K562 (cell line): ENCODE results near the gene KLHL24. TPM values are rescaled to one million over a fixed set of nuclear protein-coding genes. Genes with fewer than 3 reads are reported as not detected.

ENCODE experiments used
- CBX8 ChIP-seq: fragments of 200-600 bp; sonication (generic); IDR thresholded peaks from 2 replicates; pipeline ENCODE4 v1.6.1; 2012; ENCODE audit warnings: borderline replicate concordance, mixed run types, low read depth, mild to moderate bottlenecking, moderate library complexity, mixed read lengths, low read length, control low read depth, inconsistent platforms; ENCODE audit not compliant: poor library complexity, severe bottlenecking; ENCODE audit errors: extremely low read depth
- DACH1 ChIP-seq: fragments of 450-650 bp; IDR thresholded peaks from 2 replicates; pipeline ENCODE4 v1.6.1; 2018; ENCODE audit not compliant: partially characterized antibody
- FOXK2 ChIP-seq, 2 experiments: fragments of 450-650 bp; IDR thresholded peaks in 1 of 2; conservative IDR thresholded peaks in 1 of 2; 2 replicates each; pipeline ENCODE4 v1.6.1; 2016; ENCODE audit warnings: low read depth in 2 of 2, mild to moderate bottlenecking in 1 of 2
- PML ChIP-seq: IDR thresholded peaks from 2 replicates; pipeline ENCODE4 v1.6.1; 2012; ENCODE audit warnings: low read length, inconsistent platforms
- PRPF4 ChIP-seq: fragments of 200-400 bp; formaldehyde crosslinking; IDR thresholded peaks from one replicate; pipeline ENCODE4 v1.6.1; 2017; ENCODE audit warnings: low read length, low read depth, mild to moderate bottlenecking; ENCODE audit not compliant: insufficient read depth, poor library complexity, severe bottlenecking
- RBFOX2 ChIP-seq: fragments of 200-400 bp; formaldehyde crosslinking; IDR thresholded peaks from 2 replicates; pipeline ENCODE4 v1.6.1; 2017; ENCODE audit warnings: low read depth, mild to moderate bottlenecking, low read length, moderate library complexity
- ZBTB7A ChIP-seq: IDR thresholded peaks from 2 replicates; pipeline ENCODE4 v1.6.1; 2011; ENCODE audit warnings: low read depth, mild to moderate bottlenecking, low read length, moderate library complexity, borderline replicate concordance; ENCODE audit not compliant: control insufficient read depth
- ZNF324 ChIP-seq: fragments of 250-450 bp; sonication (Bioruptor Pico); IDR thresholded peaks from 2 replicates; pipeline ENCODE4 v1.4.0; 2020; ENCODE audit warnings: mild to moderate bottlenecking
- polyA plus RNA-seq, 8 experiments: library from polyadenylated mRNA; depleted of rRNA in 4 of 8; stranded (reverse) in 5 of 8; unstranded in 3 of 8; fragments of >200 nt; fragmentation: Nextera tagmentation in 2 of 8; fragmentation: Illumina TruSeq in 1 of 8; extraction: Ambion mirVana in 2 of 8; extraction: Trizol in 1 of 8; gene quantifications; 2 replicates each; pipeline versions ENCODE4 v1.2.1 to v1.2.3, GENCODE V29; 2011 to 2014; ENCODE audit warnings: inconsistent platforms in 1 of 8, missing spikeins in 1 of 8
- total RNA-seq, 7 experiments: library from RNA; depleted of rRNA in 6 of 7; stranded (reverse); fragments of >200 nt in 6 of 7; fragmentation: Illumina TruSeq in 2 of 7; extraction: Trizol in 2 of 7; gene quantifications; 2 replicates each; pipeline versions ENCODE4 v1.2.1 to v1.2.3, GENCODE V29; 2011 to 2021; ENCODE audit warnings: low replicate concordance in 1 of 7
- TF ChIP-seq, protein P1 (sequence below): fragments of 250-450 bp; sonication (Bioruptor Pico); IDR thresholded peaks from 2 replicates; pipeline ENCODE4 v1.5.0; 2020; ENCODE audit warnings: mild to moderate bottlenecking, borderline replicate concordance
- TF ChIP-seq, protein P2 (sequence below): fragments of 450-650 bp; IDR thresholded peaks from 2 replicates; pipeline ENCODE4 v1.7.1; 2018; ENCODE audit warnings: mild to moderate bottlenecking, low read depth; ENCODE audit not compliant: partially characterized antibody
- TF ChIP-seq, protein P3 (sequence below), 2 experiments: fragments of 450-650 bp; conservative IDR thresholded peaks; 2 replicates each; pipeline ENCODE4 v1.6.1; 2017; ENCODE audit warnings: mild to moderate bottlenecking in 2 of 2, moderate library complexity in 2 of 2
- TF ChIP-seq, protein P4 (sequence below): fragments of 450-650 bp; conservative IDR thresholded peaks from 2 replicates; pipeline ENCODE4 v1.6.1; 2016; ENCODE audit warnings: missing genetic modification characterization, low read depth, mild to moderate bottlenecking, control low read depth, missing compliant biosample characterization
- TF ChIP-seq, protein P5 (sequence below): fragments of 200-800 bp; sonication (Bioruptor generic); IDR thresholded peaks from 2 replicates; pipeline ENCODE4 v1.6.1; 2017; ENCODE audit warnings: missing genetic modification characterization, missing compliant biosample characterization

KLHL24 gene
- total and polyA plus RNA-seq, 9 of the 15 experiments (the other 6 are each of a cell fraction or from before 2014, with no cell fraction given): 3.3 to 21.2 (median 14.2) TPM

DNA sequence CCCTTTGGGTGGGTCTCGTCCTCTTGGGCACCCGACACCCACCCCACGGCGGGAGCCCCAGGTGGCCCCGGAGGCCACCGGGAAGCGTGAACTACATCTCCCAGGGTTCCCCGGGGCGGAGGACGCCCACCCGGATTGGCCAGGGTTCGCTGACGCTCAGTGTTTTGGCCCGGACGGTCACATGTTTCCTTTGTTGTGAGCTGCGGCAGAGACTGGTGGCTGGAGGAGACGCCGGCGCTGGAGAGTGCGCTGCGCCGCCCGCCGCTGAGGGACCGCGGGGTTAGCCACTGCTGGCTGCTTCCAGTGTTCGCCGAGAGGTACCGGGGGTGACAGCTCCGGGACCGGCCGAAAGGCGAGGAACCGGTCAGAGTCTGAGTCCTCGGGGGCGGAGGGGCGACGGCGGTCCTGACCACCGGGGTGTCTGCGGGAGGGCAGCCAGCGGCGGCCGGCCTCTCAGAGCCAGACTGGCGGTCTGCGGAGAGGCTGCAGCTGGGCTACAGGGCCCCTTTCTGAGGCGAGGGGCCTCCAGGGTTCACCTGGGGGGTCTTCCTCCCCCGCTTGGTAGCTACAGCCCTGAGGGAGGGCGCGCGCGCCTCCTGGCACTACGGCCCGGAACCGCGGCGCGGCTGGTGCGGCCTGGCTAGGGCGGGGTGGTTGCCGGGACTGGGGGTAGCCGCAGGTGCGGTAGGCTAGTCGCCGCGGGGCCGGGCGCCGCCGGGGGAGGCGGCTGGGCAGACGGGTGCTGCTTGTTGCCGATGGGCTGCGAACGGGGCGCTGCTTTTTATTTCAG is at the start of gene KLHL24 (continued):
- TF ChIP-seq, protein P1, sequence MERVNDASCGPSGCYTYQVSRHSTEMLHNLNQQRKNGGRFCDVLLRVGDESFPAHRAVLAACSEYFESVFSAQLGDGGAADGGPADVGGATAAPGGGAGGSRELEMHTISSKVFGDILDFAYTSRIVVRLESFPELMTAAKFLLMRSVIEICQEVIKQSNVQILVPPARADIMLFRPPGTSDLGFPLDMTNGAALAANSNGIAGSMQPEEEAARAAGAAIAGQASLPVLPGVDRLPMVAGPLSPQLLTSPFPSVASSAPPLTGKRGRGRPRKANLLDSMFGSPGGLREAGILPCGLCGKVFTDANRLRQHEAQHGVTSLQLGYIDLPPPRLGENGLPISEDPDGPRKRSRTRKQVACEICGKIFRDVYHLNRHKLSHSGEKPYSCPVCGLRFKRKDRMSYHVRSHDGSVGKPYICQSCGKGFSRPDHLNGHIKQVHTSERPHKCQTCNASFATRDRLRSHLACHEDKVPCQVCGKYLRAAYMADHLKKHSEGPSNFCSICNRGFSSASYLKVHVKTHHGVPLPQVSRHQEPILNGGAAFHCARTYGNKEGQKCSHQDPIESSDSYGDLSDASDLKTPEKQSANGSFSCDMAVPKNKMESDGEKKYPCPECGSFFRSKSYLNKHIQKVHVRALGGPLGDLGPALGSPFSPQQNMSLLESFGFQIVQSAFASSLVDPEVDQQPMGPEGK (CRISPR knock-in tag): no peak
- TF ChIP-seq, protein P2, sequence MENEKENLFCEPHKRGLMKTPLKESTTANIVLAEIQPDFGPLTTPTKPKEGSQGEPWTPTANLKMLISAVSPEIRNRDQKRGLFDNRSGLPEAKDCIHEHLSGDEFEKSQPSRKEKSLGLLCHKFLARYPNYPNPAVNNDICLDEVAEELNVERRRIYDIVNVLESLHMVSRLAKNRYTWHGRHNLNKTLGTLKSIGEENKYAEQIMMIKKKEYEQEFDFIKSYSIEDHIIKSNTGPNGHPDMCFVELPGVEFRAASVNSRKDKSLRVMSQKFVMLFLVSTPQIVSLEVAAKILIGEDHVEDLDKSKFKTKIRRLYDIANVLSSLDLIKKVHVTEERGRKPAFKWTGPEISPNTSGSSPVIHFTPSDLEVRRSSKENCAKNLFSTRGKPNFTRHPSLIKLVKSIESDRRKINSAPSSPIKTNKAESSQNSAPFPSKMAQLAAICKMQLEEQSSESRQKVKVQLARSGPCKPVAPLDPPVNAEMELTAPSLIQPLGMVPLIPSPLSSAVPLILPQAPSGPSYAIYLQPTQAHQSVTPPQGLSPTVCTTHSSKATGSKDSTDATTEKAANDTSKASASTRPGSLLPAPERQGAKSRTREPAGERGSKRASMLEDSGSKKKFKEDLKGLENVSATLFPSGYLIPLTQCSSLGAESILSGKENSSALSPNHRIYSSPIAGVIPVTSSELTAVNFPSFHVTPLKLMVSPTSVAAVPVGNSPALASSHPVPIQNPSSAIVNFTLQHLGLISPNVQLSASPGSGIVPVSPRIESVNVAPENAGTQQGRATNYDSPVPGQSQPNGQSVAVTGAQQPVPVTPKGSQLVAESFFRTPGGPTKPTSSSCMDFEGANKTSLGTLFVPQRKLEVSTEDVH: no peak
- no peak for TF ChIP-seq PRPF4
- TF ChIP-seq, protein P3, sequence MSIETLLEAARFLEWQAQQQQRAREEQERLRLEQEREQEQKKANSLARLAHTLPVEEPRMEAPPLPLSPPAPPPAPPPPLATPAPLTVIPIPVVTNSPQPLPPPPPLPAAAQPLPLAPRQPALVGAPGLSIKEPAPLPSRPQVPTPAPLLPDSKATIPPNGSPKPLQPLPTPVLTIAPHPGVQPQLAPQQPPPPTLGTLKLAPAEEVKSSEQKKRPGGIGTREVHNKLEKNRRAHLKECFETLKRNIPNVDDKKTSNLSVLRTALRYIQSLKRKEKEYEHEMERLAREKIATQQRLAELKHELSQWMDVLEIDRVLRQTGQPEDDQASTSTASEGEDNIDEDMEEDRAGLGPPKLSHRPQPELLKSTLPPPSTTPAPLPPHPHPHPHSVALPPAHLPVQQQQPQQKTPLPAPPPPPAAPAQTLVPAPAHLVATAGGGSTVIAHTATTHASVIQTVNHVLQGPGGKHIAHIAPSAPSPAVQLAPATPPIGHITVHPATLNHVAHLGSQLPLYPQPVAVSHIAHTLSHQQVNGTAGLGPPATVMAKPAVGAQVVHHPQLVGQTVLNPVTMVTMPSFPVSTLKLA (conservative IDR thresholded peaks at IDR 0.05): peak; percentile 99
- TF ChIP-seq RBFOX2: peak; percentile 85
- no peak for TF ChIP-seq DACH1
- TF ChIP-seq, protein P4, sequence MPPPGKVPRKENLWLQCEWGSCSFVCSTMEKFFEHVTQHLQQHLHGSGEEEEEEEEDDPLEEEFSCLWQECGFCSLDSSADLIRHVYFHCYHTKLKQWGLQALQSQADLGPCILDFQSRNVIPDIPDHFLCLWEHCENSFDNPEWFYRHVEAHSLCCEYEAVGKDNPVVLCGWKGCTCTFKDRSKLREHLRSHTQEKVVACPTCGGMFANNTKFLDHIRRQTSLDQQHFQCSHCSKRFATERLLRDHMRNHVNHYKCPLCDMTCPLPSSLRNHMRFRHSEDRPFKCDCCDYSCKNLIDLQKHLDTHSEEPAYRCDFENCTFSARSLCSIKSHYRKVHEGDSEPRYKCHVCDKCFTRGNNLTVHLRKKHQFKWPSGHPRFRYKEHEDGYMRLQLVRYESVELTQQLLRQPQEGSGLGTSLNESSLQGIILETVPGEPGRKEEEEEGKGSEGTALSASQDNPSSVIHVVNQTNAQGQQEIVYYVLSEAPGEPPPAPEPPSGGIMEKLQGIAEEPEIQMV: no peak
- TF ChIP-seq ZNF324 (CRISPR knock-in tag): no peak
- TF ChIP-seq FOXK2 (conservative IDR thresholded peaks at IDR 0.05 in 1 of 2, IDR thresholded peaks at IDR 0.05 in 1 of 2; ENCODE audit: low read depth in 2 of 2): peak; percentile 97 to 99
- TF ChIP-seq, protein P5, sequence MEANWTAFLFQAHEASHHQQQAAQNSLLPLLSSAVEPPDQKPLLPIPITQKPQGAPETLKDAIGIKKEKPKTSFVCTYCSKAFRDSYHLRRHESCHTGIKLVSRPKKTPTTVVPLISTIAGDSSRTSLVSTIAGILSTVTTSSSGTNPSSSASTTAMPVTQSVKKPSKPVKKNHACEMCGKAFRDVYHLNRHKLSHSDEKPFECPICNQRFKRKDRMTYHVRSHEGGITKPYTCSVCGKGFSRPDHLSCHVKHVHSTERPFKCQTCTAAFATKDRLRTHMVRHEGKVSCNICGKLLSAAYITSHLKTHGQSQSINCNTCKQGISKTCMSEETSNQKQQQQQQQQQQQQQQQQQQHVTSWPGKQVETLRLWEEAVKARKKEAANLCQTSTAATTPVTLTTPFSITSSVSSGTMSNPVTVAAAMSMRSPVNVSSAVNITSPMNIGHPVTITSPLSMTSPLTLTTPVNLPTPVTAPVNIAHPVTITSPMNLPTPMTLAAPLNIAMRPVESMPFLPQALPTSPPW (CRISPR knock-in tag): no peak
- 0 out of 2 replicates have a peak, but pooled peaks have one; percentile 49 for TF ChIP-seq ZBTB7A
- no peak for TF ChIP-seq CBX8
- peak; percentile 47; the same call in 1 of the 2 replicates for TF ChIP-seq PML
